HepG2 (cell line): ENCODE data around the gene GIN1. TPM values are rescaled to one million over a fixed set of nuclear protein-coding genes. Genes with fewer than 3 reads are reported as not detected.

Experiments
- ATAC-seq: fragments of 200-7000 bp; cut with Tn5 transposase; 3 replicates; pipeline ENCODE4 v1.9.1; 2020; ENCODE audit warnings: mild to moderate bottlenecking, moderate library complexity
- BruUV-seq: library from RNA; stranded (reverse); fragments of 400-500 nt; replicated peaks from 2 replicates; lab custom pipeline; 2021; lab: Mats Ljungman, UMichigan
- CTCF ChIA-PET: fragments of 300-600 bp; formaldehyde crosslinking; extraction: SDS; loops from one replicate; lab custom pipeline; 2021; ENCODE audit warnings: low total read pairs, inconsistent platforms, low intra/inter-chr PET ratio; lab: Yijun Ruan, JAX
- POLR2A ChIA-PET: fragments of 350-600 bp; sonication (Branson Sonifier 250); formaldehyde crosslinking; loops from one replicate; lab custom pipeline; 2020; ENCODE audit warnings: antibody characterized with exemption, inconsistent platforms; lab: Yijun Ruan, JAX
- DNase-seq: peaks from one replicate; pipeline ENCODE4 v3.0.0-alpha.2; 2015; ENCODE audit warnings: low spot score
- FAIRE-seq: peaks from 3 replicates; lab custom pipeline; 2011; peaks lifted over from hg19 to GRCh38; lab: Jason Lieb, UNC
- H2AFZ ChIP-seq: one replicate; pipeline ENCODE4 v1.6.1; 2011; ENCODE audit warnings: low read length, inconsistent platforms
- H3K27ac ChIP-seq: fragments of 300-600 bp; 3 replicates; pipeline ENCODE4 v1.8.0; 2011; ENCODE audit warnings: mixed run types, mild to moderate bottlenecking, mixed read lengths, low read length, inconsistent platforms; ENCODE audit not compliant: insufficient read depth; ENCODE audit errors: extremely low read length
- H3K27me3 ChIP-seq, 2 experiments: fragments of 200-600 bp in 1 of 2; 2 replicates in 1 of 2; 3 replicates in 1 of 2; pipeline versions ENCODE4 v1.6.0 to v1.8.0; 2011; ENCODE audit warnings: low read length in 2 of 2, mild to moderate bottlenecking in 2 of 2, moderate library complexity in 2 of 2, inconsistent platforms in 1 of 2; ENCODE audit not compliant: insufficient read depth in 2 of 2, control insufficient read depth in 1 of 2
- H3K36me3 ChIP-seq, 2 experiments: fragments of 200-600 bp in 1 of 2; replicated peaks in 1 of 2; 2 replicates in 1 of 2; 3 replicates in 1 of 2; pipeline versions ENCODE4 v1.5.1 to v1.8.0; 2011; ENCODE audit warnings: low read length in 2 of 2, inconsistent platforms in 1 of 2; ENCODE audit not compliant: insufficient read depth in 2 of 2, control insufficient read depth in 1 of 2
- H3K4me1 ChIP-seq: 2 replicates; pipeline ENCODE4 v1.5.1; 2012; ENCODE audit warnings: low read length, inconsistent platforms; ENCODE audit not compliant: insufficient read depth
- H3K4me2 ChIP-seq: 2 replicates; pipeline ENCODE4 v1.6.0; 2011; ENCODE audit warnings: low read depth, low read length, inconsistent platforms
- H3K4me3 ChIP-seq, 3 experiments: fragments of 200-600 bp in 1 of 3; sonication (generic), shearing (Covaris generic) in 1 of 3; replicated peaks in 1 of 3; 2 replicates each; pipeline ENCODE4 v1.5.1; 2011 to 2016; ENCODE audit warnings: low read length in 3 of 3, inconsistent platforms in 2 of 3, low read depth in 2 of 3, mild to moderate bottlenecking in 2 of 3, control low read depth in 1 of 3, mixed read lengths in 1 of 3; ENCODE audit not compliant: insufficient read depth in 1 of 3
- H3K79me2 ChIP-seq: one replicate; pipeline ENCODE4 v1.6.1; 2011; ENCODE audit warnings: low read length, inconsistent platforms; ENCODE audit not compliant: insufficient read depth
- H3K9ac ChIP-seq: 2 replicates; pipeline ENCODE4 v1.6.0; 2011; ENCODE audit warnings: mild to moderate bottlenecking, low read depth, low read length, inconsistent platforms; ENCODE audit not compliant: insufficient read depth
- H3K9me3 ChIP-seq: 2 replicates; pipeline ENCODE4 v1.5.1; 2012; ENCODE audit warnings: mild to moderate bottlenecking, low read length
- H4K20me1 ChIP-seq: 2 replicates; pipeline ENCODE4 v1.6.0; 2011; ENCODE audit warnings: inconsistent platforms, mild to moderate bottlenecking, low read length, moderate library complexity; ENCODE audit not compliant: insufficient read depth
- ZFP36L1 ChIP-seq: sonication (generic); formaldehyde crosslinking; IDR thresholded peaks from 2 replicates; pipeline ENCODE4 v1.8.0; 2022; ENCODE audit warnings: mild to moderate bottlenecking, missing genetic modification reagents, moderate library complexity
- WGBS: methylation state at CpG from one replicate; pipeline ENCODE4 v1.1.6; 2017; ENCODE audit warnings: low lambda C conversion rate; 5-methylcytosine and 5-hydroxymethylcytosine counted together
- in situ Hi-C: cut with HindIII; loops from 2 replicates; pipeline ENCODE4 v1.10.0; 2017; ENCODE audit warnings: low pct_unique_long_range_greater_than_20kb; ENCODE audit not compliant: extremely low pct_ligation_motif_present
- intact Hi-C: fragments of 100-400 bp; cut with micrococcal nuclease; formaldehyde crosslinking; loops from one replicate; pipeline ENCODE4 v1.10.0; 2022; ENCODE audit not compliant: unreplicated experiment
- polyA plus RNA-seq, 8 experiments: library from polyadenylated mRNA; depleted of rRNA in 3 of 8; stranded (reverse) in 7 of 8; unstranded in 1 of 8; fragments of >200 nt; fragmentation: Illumina TruSeq in 4 of 8; extraction: Trizol in 4 of 8; gene quantifications; 2 replicates each; pipeline versions ENCODE4 v1.2.1 to v1.2.3, GENCODE V29; 2011 to 2016; ENCODE audit warnings: low read depth in 4 of 8, missing spikeins in 1 of 8, mixed read lengths in 1 of 8; ENCODE audit not compliant: insufficient read depth in 1 of 8
- total RNA-seq, 5 experiments: library from RNA; depleted of rRNA; stranded (reverse); fragments of >200 nt; fragmentation: Illumina TruSeq; extraction: Trizol; gene quantifications; 2 replicates each; pipeline ENCODE4 v1.2.3, GENCODE V29; 2016; ENCODE audit warnings: low read depth in 1 of 5
- TF ChIP-seq, protein P1 (sequence below): IDR thresholded peaks from 2 replicates; pipeline ENCODE4 v1.6.1; 2016; ENCODE audit warnings: mild to moderate bottlenecking
- TF ChIP-seq, protein P2 (sequence below): sonication (generic); formaldehyde crosslinking; IDR thresholded peaks from 2 replicates; pipeline ENCODE4 v1.4.0; 2020; ENCODE audit warnings: missing genetic modification reagents
- TF ChIP-seq, protein P3 (sequence below): sonication (generic); formaldehyde crosslinking; IDR thresholded peaks from 2 replicates; pipeline ENCODE4 v1.5.0; 2020; ENCODE audit warnings: missing genetic modification reagents

GIN1 gene
- total and polyA plus RNA-seq, 2 of the 13 experiments (the other 11 are each of a cell fraction or from before 2014, with no cell fraction given) = 1.7 to 7.7 TPM

DNA sequence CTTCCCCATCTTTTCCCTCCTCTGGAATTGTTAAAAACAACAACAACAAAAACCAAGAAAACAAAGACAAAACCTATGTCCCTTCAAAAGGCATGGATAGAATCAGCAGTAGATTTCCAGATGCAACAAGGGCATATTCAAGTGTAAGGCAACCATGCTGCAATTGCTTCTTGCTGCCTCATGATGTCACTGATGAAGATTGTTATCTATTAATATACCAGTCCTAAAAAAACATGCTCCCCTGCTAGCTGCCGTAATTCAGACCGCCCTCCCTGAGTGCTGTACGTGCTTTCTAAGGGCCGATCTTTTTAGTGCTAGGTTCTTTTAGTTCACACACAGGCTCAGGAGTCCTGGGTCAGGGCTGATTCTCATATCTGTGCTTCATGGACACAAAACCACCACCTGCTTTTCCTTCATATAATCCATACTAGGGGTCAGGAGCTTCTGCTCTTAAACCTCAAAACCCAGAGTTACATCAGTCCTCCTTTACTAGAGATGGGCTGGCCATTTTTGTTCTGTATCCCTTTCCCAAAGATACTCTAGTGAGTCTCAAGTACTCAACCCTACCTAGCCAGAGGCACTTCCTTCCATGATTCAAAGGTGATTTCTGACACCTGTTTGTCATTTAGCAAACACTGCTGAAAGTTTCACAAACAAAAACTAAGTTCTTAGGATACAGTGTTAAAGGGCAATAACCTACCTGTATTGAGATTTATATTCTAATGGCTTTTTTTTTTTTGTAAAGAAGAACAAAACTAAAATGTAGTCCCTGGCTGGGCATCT is 82.1 kb downstream of the GIN1 start:
- TF ChIP-seq, protein P1, sequence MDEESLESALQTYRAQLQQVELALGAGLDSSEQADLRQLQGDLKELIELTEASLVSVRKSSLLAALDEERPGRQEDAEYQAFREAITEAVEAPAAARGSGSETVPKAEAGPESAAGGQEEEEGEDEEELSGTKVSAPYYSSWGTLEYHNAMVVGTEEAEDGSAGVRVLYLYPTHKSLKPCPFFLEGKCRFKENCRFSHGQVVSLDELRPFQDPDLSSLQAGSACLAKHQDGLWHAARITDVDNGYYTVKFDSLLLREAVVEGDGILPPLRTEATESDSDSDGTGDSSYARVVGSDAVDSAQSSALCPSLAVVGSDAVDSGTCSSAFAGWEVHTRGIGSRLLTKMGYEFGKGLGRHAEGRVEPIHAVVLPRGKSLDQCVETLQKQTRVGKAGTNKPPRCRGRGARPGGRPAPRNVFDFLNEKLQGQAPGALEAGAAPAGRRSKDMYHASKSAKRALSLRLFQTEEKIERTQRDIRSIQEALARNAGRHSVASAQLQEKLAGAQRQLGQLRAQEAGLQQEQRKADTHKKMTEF = no peak
- WGBS = 3% methylated on average over 4 of the region's 4 CpGs
- Histone ChIP-seq H3K4me1 (no peaks in the 10 kb centered on the region), H4K20me1 (no peaks in the 10 kb centered on the region), H3K79me2 (no peaks in the 10 kb centered on the region), H3K27ac (no peak overlapping the region), H3K27me3 (no peaks in the 10 kb centered on the region), H3K36me3 (no peaks in the 10 kb centered on the region), H3K9ac (no peak overlapping the region), H3K9me3 (no peaks in the 10 kb centered on the region), H3K4me3 (no peak overlapping the region), H2AFZ (no peak overlapping the region), H3K4me2 (no peak overlapping the region)
- no peak for ATAC-seq
- no peak for FAIRE-seq
- DNase-seq = no peak
- no TSS peak for BruUV-seq
- intact Hi-C loops (no loop called here), in situ Hi-C loops (no loop called here)
- ChIA-PET POLR2A (no interaction called here), CTCF (no interaction called here)

DNA sequence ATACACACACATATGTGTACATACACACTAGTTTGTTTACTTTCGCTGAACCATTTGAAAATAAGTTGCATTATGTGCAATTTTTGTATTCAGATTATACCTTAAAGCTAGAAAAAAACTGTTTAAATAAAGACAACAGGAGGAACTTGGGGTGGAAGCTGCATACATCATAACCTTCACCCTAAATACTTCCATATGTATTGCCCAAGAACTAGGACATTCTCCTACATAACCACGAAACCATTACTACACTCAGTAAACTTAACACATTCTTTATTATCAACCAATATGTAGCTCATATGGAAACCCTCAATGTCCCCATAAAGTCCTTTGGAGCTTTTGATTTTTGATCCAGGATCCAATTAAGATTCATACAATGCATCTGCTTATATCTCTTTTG is 83.3 kb downstream of the GIN1 start:
- Histone ChIP-seq H3K36me3 (no peaks in the 10 kb centered on the region), H3K27me3 (no peaks in the 10 kb centered on the region), H3K4me2 (no peak overlapping the region), H3K9me3 (no peaks in the 10 kb centered on the region), H4K20me1 (no peaks in the 10 kb centered on the region), H3K79me2 (no peaks in the 10 kb centered on the region), H3K4me3 (no peak overlapping the region), H2AFZ (no peak overlapping the region), H3K27ac (no peak overlapping the region), H3K4me1 (no peaks in the 10 kb centered on the region), H3K9ac (no peak overlapping the region)
- FAIRE-seq (no peak), ATAC-seq (no peak), DNase-seq (no peak)
- TF ChIP-seq, protein P2, sequence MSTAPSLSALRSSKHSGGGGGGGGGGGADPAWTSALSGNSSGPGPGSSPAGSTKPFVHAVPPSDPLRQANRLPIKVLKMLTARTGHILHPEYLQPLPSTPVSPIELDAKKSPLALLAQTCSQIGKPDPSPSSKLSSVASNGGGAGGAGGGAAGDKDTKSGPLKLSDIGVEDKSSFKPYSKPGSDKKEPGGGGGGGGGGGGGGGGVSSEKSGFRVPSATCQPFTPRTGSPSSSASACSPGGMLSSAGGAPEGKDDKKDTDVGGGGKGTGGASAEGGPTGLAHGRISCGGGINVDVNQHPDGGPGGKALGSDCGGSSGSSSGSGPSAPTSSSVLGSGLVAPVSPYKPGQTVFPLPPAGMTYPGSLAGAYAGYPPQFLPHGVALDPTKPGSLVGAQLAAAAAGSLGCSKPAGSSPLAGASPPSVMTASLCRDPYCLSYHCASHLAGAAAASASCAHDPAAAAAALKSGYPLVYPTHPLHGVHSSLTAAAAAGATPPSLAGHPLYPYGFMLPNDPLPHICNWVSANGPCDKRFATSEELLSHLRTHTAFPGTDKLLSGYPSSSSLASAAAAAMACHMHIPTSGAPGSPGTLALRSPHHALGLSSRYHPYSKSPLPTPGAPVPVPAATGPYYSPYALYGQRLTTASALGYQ (CRISPR knock-in tag) = no peak
- TF ChIP-seq, protein P3, sequence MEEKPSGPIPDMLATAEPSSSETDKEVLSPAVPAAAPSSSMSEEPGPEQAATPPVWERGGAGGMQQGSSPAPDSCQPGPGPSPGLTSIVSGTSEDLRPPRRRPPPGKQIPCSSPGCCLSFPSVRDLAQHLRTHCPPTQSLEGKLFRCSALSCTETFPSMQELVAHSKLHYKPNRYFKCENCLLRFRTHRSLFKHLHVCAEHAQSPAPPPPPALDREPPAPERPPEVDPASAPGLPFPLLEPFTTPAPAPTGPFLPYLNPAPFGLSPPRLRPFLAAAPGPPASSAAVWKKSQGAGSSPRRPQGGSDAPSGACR (CRISPR knock-in tag) = no peak
- TF ChIP-seq ZFP36L1 = no peak
- intact Hi-C loops = no loop called here
- in situ Hi-C loops = no loop called here
- POLR2A ChIA-PET = no interaction called here
- 4% methylated on average over 2 of the region's 2 CpGs for WGBS
- no TSS peak for BruUV-seq
- CTCF ChIA-PET = no interaction called here
